H1 (cell line): Measurements from ENCODE around the gene ABCD4. TPM values are rescaled to one million over a fixed set of nuclear protein-coding genes. Genes with fewer than 3 reads are reported as not detected.

Experiments used
- SRF ChIP-seq: IDR thresholded peaks from 2 replicates; pipeline ENCODE4 v1.6.1; 2011; ENCODE audit warnings: mild to moderate bottlenecking, low read depth, low read length, moderate library complexity
- TCF12 ChIP-seq: IDR thresholded peaks from 2 replicates; pipeline ENCODE4 v1.6.1; 2011; ENCODE audit warnings: low read depth, mild to moderate bottlenecking, low read length
- polyA plus RNA-seq, 7 experiments: library from polyadenylated mRNA; depleted of rRNA in 3 of 7; stranded (reverse) in 5 of 7; unstranded in 2 of 7; fragments of >200 nt in 5 of 7; fragments of 200-250 nt in 2 of 7; gene quantifications; 1 replicate in 5 of 7; 2 replicates in 1 of 7; 4 replicates in 1 of 7; pipeline versions ENCODE4 v1.2.1 to v1.2.3, GENCODE V29; 2011 to 2013; ENCODE audit warnings: missing spikeins in 2 of 7, mixed read lengths in 2 of 7
- total RNA-seq: library from RNA; stranded (reverse); fragmentation: NEBNext Ultra II Directional; extraction: Animal tissue kit (Norgen Biotek cat#: 25700); gene quantifications from 2 replicates; pipeline ENCODE4 v1.2.1, GENCODE V29; 2021

The ABCD4 gene
- total and polyA plus RNA-seq, 2 of the 8 experiments (the other 6 are each of a cell fraction or from before 2014, with no cell fraction given): 47.9 to 97.7 TPM

- TF ChIP-seq SRF (no peak), TCF12 (no peak)
Observed at GRCh38 chr14:74261288-74261687, 41.4 kb downstream of the ABCD4 start (continued).
